HG02759 (cell line): ENCODE data around the gene MUC15.

ENCODE experiments used
- ATAC-seq: cut with Tn5 transposase; IDR thresholded peaks from one replicate; pipeline ENCODE4 v1.9.1; 2021; ENCODE audit warnings: mild to moderate bottlenecking, moderate library complexity; ENCODE audit not compliant: unreplicated experiment

MUC15 gene

DNA sequence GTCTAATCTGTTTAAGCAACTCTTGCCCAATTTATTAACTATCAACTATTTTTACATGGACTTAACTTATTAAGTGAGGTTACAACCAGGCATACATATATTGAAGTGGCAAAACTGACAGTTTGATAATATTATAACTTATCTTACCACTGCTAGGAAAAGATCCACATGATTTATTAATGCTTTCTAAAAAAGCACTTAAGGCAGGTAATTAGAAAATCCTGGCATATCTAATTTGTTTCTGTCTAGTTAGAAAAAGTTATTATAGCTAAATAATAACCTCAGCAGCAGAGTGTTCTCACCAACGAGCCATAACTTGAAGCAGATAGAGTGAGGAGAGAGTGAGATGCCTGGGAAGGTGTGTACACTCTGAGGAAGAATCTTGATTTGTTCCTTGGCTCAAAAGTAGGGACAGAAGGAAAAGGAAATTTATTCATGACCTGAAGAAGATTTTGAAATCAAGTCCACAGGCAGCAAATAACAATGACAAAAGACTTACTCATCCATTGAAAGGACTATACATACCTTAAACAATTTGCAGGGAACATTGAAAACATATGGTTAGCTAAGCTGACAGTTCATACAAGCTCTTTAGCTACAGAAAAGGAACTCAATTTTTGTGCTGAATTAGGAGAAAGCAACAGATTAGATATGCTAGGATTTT, 7.1 kb upstream of the MUC15 start:
- ATAC-seq: no peak

DNA sequence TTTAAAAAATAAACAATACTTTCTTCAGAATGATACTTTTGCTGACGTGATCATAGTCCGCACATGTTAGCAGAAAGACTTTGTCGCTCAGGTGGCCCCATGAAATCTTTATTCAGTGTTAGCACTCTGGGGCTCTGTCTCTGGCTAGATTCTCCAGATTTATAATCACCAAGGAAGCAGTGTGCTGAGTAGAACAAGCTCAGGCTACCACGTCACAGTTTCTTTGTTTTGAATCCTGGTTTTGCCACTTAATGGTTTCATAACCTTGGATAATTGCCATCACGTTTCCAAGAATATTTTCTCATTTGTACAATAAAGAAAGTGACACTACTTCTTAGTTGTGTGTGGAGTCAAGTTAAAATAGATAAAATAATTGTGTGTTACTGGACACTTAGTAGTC, 3.9 kb upstream of the MUC15 start:
- no peak for ATAC-seq

GRCh38 chr11:26573896-26574295, 1.8 kb upstream of the MUC15 start:
- ATAC-seq: no peak

DNA sequence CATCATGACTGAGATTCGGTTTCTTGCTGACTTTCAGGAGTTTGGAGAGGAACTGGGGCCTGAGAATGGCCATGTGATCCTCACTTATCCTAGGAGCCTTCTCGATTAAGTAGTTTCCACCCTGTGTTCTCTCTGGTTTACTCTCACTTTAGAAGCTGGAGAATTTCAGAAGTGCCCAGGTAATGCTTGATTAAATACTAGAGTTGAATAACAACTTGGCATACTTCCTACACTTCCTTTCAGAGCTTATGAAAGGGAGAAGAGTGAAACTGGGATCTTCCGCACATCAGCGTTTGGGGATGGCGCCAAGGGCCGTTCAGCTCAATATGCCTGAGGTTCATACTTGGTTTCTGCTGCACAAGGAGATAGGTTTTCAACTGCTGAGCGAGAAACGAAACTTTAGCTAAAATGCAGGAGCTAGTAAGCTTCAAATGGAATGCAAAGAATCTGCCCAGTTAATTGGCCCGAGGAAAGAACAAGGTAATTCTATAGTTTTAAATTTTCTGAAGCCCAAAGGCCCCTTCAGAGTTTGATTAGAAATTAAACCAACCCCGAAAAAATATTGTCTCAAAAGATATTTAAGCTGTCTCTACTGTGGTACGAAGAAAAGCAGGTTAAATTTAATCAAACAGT, 823 bp upstream of the MUC15 start:
- ATAC-seq: no peak

DNA sequence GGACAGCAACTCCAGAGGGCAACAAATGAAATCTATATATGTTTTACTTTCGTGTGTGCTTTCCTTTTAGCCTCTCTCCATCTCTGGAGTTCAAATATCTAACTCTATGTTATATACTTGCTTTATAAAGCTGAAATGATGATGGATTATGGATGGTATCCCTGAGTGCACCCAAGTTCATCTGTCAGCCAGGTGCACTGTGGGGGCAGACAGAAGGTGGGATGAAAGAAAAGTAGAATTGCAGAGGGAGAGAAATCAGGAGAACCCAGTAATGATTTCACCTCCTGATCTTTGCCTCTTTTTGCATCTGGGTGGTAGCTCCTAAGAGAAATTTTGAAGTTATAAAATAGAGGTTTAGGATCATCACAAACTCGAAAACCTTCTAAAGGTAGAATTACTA, 2.4 kb downstream of the MUC15 start:
- ATAC-seq: no peak

GRCh38 chr11:26558190-26558589, 13.9 kb downstream of the MUC15 start:
- no peak for ATAC-seq

DNA sequence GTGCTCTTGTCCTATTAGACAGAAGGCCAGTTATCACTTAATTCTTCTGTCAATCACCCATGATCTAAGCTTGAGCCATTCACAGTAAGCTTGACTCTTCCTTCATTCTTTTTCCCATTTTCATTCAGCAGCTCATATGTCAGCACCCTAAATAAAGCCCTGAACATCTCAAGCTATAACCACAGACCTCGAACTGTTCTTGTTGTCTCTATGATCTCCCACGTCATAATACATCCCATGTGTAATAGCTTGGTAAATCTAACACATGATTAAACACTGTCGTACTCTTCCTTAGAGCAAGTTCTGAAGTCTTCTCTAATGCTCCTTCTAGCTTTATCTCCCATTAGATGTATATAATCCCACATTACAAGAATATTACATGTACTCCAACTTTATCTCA, 14.4 kb downstream of the MUC15 start:
- ATAC-seq: no peak

DNA sequence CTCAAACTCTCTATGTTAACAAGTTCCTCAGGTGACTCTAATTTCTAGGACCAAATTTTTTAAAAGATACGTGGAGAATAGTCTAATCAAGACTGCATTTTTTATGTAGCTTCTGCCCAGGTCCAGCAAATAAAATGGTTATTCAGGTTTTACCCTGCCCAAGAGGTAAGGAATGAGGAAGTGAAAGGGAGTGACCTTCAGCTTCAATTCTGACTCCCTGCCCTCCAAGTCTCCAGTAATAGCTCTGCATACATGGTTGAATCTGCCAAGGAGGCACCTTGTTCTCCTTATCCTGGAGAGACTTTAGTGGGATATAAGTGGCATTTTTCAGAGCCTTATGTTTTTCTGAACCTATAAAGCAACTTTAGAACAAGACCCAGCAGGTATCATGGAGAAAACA, 15.5 kb downstream of the MUC15 start:
- ATAC-seq: no peak

DNA sequence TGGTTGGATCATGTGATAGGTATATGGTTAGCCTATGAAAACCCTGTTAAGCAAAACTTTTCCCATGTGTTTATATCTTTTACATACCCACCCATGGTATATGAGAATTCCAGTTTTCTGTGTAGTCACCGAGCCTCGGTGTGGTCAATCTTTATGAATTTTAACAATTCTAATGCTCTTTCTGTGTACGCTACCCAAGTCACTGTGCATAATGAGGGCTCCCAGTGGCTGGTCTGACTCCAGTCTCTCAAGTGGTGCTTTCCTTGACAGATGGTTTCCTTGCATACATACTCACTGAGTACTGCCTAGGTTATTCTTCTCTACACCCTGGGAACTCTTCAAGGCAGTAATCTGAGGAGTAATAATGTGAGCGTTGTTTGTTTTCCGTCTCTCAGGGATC, 17.6 kb downstream of the MUC15 start:
- ATAC-seq: no peak

- ATAC-seq: no peak
Measured at GRCh38 chr11:26553182-26553581, 18.9 kb downstream of the MUC15 start.

DNA sequence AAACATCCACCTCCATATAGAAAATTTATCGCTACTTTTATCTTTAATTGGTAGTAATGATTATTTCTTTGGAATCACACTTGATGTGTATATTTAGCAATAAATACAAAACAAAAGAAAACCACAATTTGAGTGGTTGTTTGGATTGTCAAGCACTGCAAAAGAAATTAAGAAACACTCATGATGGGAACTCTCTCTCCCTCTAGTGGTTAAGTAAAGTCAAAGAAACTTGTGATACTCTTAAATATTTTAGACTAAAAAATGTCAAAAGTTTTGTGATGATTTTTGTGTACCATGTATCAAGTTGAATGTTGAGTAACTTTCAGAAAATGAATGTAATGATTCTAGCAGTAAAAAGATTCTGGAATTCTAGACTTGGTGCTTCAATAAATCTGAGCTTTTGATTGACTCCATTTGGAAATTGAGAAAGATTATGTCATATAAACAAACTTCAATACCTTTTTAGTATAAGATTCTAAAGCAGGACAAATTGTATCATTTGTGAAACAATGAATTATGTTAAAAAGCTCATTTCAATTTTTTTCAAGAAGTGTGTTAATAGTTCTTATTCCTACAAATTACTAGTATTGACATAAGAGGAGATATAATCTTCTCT, 20.8 kb downstream of the MUC15 start:
- no peak for ATAC-seq

- no peak for ATAC-seq
Measured at GRCh38 chr11:26550022-26550421, 22.0 kb downstream of the MUC15 start.

DNA sequence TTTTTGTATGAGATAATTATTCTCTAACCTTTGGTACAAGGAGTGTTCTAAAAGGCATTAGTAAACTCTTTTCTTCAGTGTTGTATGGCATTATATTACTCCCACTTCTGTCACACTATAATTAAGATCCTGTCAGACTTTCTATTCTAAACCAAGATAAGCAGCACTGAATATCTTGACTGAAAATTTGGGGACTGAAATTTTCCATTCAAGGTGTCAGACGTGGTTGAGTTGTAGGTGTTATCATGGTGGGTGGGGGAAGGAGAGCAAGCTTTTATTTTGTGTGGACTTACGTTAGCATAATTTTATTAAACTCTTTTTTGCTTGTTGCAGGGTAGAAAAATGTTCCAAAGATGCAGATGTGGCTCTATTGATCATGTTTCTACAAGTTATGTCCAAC, 22.9 kb downstream of the MUC15 start:
- ATAC-seq: no peak

GRCh38 chr11:26541870-26542269, 30.2 kb downstream of the MUC15 start:
- no peak for ATAC-seq

DNA sequence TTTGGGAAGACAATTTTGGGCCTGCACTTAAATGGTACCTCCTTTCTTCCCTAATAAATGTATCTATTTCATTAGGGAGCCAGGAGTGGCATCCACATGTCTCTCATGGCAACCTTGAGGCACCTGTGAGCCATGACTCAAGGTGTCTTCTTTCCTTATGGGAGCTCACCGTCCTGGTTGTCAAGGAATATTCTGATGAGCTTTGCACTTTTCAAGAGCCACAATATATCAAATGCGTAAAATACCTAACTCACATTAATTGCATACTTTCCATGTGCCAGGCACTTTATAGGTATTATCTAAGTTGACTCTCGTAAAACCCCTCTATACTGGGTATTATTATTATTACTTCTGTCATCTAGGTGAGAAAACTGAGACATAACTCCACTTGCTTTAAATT, 32.5 kb downstream of the MUC15 start:
- no peak for ATAC-seq

DNA sequence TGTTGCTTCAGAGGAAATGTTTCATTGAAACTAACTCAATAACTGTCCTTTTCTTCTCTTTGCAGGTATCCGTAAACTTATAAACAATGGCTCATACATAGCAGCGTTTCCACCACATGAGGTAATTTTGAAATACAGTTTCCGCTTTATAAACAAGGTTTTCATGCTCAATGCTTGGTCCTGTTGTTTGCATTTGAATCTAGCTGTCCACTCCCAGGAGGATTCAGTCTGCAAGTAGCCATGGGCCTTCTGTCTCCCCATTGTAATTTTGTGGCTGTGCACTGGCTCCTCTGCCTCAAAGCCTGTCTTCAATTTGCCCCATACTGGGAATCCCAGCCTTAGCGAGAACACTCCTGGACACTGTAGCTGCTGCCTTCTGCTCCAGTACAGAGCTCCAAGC, 34.7 kb downstream of the MUC15 start:
- no peak for ATAC-seq

GRCh38 chr11:26527685-26528084, 44.4 kb downstream of the MUC15 start:
- no peak for ATAC-seq

DNA sequence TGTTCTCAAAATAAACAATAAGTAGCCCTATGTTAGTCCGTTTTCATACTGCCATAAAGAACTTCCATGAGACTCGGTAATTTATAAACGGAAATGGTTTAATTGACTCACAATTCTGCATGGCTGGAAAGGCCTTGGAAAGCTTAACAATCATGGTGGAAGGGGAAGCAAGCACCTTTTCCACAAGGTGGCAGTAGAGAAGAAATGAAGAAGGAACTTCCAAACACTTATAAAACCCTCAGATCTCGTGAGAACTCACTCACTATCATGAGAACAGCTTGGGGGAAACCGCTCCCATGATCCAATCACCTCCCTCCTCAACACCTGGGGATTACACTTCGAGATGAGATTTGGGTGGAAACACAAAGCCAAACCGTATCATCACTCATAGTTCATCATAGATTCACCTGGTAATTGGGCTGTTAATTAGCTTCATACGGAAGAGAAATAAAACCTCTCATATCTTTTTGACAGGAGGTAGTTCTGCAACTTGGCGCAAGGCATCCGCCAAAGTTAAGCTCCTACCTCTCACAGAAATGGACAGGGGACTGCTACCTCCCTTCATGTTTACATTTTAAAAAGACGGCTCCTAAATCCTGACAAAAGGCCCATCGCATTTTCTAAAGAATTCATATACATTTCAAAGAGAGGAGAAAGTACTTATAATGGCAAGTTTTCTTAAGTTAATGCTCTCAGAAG, 49.0 kb downstream of the MUC15 start:
- ATAC-seq: no peak

GRCh38 chr11:26519469-26519868, 52.6 kb downstream of the MUC15 start:
- no peak for ATAC-seq

- ATAC-seq: no peak
Measured at GRCh38 chr11:26512196-26512595, 59.9 kb downstream of the MUC15 start.

GRCh38 chr11:26510756-26511155, 61.3 kb downstream of the MUC15 start:
- no peak for ATAC-seq

DNA sequence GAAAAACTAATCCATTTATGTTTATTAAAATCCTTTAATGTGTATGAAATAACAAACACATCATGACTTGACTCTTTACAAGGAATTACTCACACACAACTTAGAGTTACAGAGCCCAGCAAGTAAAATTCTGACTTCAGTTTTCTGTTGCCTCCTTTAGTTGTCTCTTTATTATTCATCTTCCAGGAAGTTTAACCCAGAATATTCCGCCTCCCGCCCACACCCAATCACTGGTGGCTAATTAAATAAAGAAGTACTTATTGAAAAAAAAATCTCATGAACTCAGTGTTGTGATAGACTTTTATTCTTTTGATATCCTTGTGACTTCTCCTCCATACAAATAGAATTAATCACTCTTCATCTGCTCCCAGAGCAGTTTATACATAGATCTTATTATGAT, 61.9 kb downstream of the MUC15 start:
- no peak for ATAC-seq
